ENCODE data around the gene EVA1A.

GRCh38 chr2:75537658-75538057 is 23.1 kb downstream of the EVA1A start:
- no peak for TF ChIP-seq POLR2A (IDR thresholded peaks at IDR 0.05; ENCODE audit: low read length)
- TF ChIP-seq GATA1 (IDR thresholded peaks at IDR 0.05; ENCODE audit: low read depth, low read length), result no peak
